Dendritic cell treated with granulocyte-macrophage colony-stimulating factor and Interleukin-4, amounts not matched to agents 40 ng/mL and 50 ng/mL, for 4 days (primary cell): ENCODE results near the gene PRPF40B.

Experiments
- H3K27ac Mint-ChIP-seq: one replicate; pipeline ENCODE4 v1.8.0; 2022; ENCODE audit warnings: mild to moderate bottlenecking, mixed read lengths
- H3K27me3 Mint-ChIP-seq: one replicate; pipeline ENCODE4 v1.8.0; 2022; ENCODE audit warnings: mild to moderate bottlenecking, mixed read lengths
- H3K36me3 Mint-ChIP-seq: one replicate; pipeline ENCODE4 v1.8.0; 2022; ENCODE audit warnings: low read depth, mixed read lengths
- H3K4me1 Mint-ChIP-seq: one replicate; pipeline ENCODE4 v1.8.0; 2022; ENCODE audit warnings: low read depth, mixed read lengths
- H3K4me3 Mint-ChIP-seq: one replicate; pipeline ENCODE4 v1.8.0; 2022; ENCODE audit warnings: mild to moderate bottlenecking, moderate library complexity, mixed read lengths
- H3K9me3 Mint-ChIP-seq: one replicate; pipeline ENCODE4 v1.8.0; 2022; ENCODE audit warnings: mixed read lengths
- intact Hi-C: fragments of 100-400 bp; cut with micrococcal nuclease; formaldehyde crosslinking; loops from one replicate; pipeline ENCODE4 v1.15.0; 2022

PRPF40B gene

GRCh38 chr12:49649445-49649844 is 26.1 kb downstream of the PRPF40B start:
- intact Hi-C loops = no loop called here
- Mint-ChIP-seq H3K9me3 (no peaks in the 10 kb centered on the region), H3K4me1 (peaks cover 53% of the 10 kb centered on the region), H3K36me3 (peaks cover 100% of the 10 kb centered on the region), H3K27me3 (no peaks in the 10 kb centered on the region), H3K27ac (no peak overlapping the region), H3K4me3 (no peak overlapping the region)

- Mint-ChIP-seq H3K4me3 (no peak overlapping the region), H3K27ac (no peak overlapping the region), H3K36me3 (peaks cover 100% of the 10 kb centered on the region), H3K27me3 (no peaks in the 10 kb centered on the region), H3K4me1 (peaks cover 51% of the 10 kb centered on the region), H3K9me3 (no peaks in the 10 kb centered on the region)
- intact Hi-C loops = no loop called here
These were observed 26.5 kb downstream of the PRPF40B start for GRCh38 chr12:49649892-49650291.

GRCh38 chr12:49651855-49652254 is 28.5 kb downstream of the PRPF40B start:
- H3K36me3 Mint-ChIP-seq = peaks cover 100% of the 10 kb centered on the region
- H3K9me3 Mint-ChIP-seq = no peaks in the 10 kb centered on the region
- peaks cover 44% of the 10 kb centered on the region for H3K4me1 Mint-ChIP-seq
- H3K27ac Mint-ChIP-seq = no peak overlapping the region
- no peak overlapping the region for H3K4me3 Mint-ChIP-seq
- no peaks in the 10 kb centered on the region for H3K27me3 Mint-ChIP-seq
- intact Hi-C loops = no loop called here

- Mint-ChIP-seq H3K4me3 (no peak overlapping the region), H3K36me3 (peaks cover 100% of the 10 kb centered on the region), H3K4me1 (peaks cover 49% of the 10 kb centered on the region), H3K27me3 (no peaks in the 10 kb centered on the region), H3K9me3 (no peaks in the 10 kb centered on the region), H3K27ac (no peak overlapping the region)
- intact Hi-C loops = no loop called here
These were observed 29.7 kb downstream of the PRPF40B start for GRCh38 chr12:49652921-49653520.

- Mint-ChIP-seq H3K4me1 (peaks cover 37% of the 10 kb centered on the region), H3K27me3 (no peaks in the 10 kb centered on the region), H3K4me3 (no peak overlapping the region), H3K9me3 (no peaks in the 10 kb centered on the region), H3K36me3 (peaks cover 100% of the 10 kb centered on the region), H3K27ac (no peak overlapping the region)
- intact Hi-C loops = no loop called here
These were observed 31.4 kb downstream of the PRPF40B start for GRCh38 chr12:49654715-49655114.

- H3K4me3 Mint-ChIP-seq = no peak overlapping the region
- intact Hi-C loops = no loop called here
- peaks cover 39% of the 10 kb centered on the region for H3K4me1 Mint-ChIP-seq
- H3K36me3 Mint-ChIP-seq = peaks cover 100% of the 10 kb centered on the region
- no peaks in the 10 kb centered on the region for H3K27me3 Mint-ChIP-seq
- H3K9me3 Mint-ChIP-seq = no peaks in the 10 kb centered on the region
- no peak overlapping the region for H3K27ac Mint-ChIP-seq
These were observed 32.4 kb downstream of the PRPF40B start for GRCh38 chr12:49655595-49656236.

- Mint-ChIP-seq H3K27ac (no peak overlapping the region), H3K9me3 (no peaks in the 10 kb centered on the region), H3K4me3 (no peak overlapping the region), H3K27me3 (no peaks in the 10 kb centered on the region), H3K4me1 (peaks cover 61% of the 10 kb centered on the region), H3K36me3 (peaks cover 90% of the 10 kb centered on the region)
- intact Hi-C loops = no loop called here
These were observed 34.9 kb downstream of the PRPF40B start for GRCh38 chr12:49658276-49658675.

- H3K27ac Mint-ChIP-seq = no peak overlapping the region
- intact Hi-C loops = loop anchor here (5.0 kb wide), 1 partner anchor 38 kb away; no protein-coding TSS in a partner anchor
- H3K4me1 Mint-ChIP-seq = peaks cover 62% of the 10 kb centered on the region
- H3K27me3 Mint-ChIP-seq = no peaks in the 10 kb centered on the region
- no peak overlapping the region for H3K4me3 Mint-ChIP-seq
- peaks cover 84% of the 10 kb centered on the region for H3K36me3 Mint-ChIP-seq
- no peaks in the 10 kb centered on the region for H3K9me3 Mint-ChIP-seq
These were observed 36.4 kb downstream of the PRPF40B start for GRCh38 chr12:49659753-49660152.

GRCh38 chr12:49661191-49661590 is 37.8 kb downstream of the PRPF40B start:
- Mint-ChIP-seq H3K4me3 (no peak overlapping the region), H3K9me3 (no peaks in the 10 kb centered on the region), H3K27ac (peak overlapping the region; percentile 76), H3K4me1 (peaks cover 71% of the 10 kb centered on the region), H3K36me3 (peaks cover 84% of the 10 kb centered on the region), H3K27me3 (no peaks in the 10 kb centered on the region)
- intact Hi-C loops = loop anchor here (5.0 kb wide), 1 partner anchor 36 kb away; no protein-coding TSS in a partner anchor

GRCh38 chr12:49661746-49662145 is 38.4 kb downstream of the PRPF40B start:
- peak overlapping the region; percentile 76 for H3K27ac Mint-ChIP-seq
- H3K36me3 Mint-ChIP-seq = peaks cover 84% of the 10 kb centered on the region
- peak overlapping the region; percentile 7 for H3K4me3 Mint-ChIP-seq
- H3K9me3 Mint-ChIP-seq = no peaks in the 10 kb centered on the region
- intact Hi-C loops = loop anchor here (5.0 kb wide), 1 partner anchor 36 kb away; no protein-coding TSS in a partner anchor
- H3K27me3 Mint-ChIP-seq = no peaks in the 10 kb centered on the region
- H3K4me1 Mint-ChIP-seq = peaks cover 73% of the 10 kb centered on the region

- Mint-ChIP-seq H3K27ac (peak overlapping the region; percentile 76), H3K4me1 (peaks cover 79% of the 10 kb centered on the region), H3K36me3 (peaks cover 81% of the 10 kb centered on the region), H3K27me3 (no peaks in the 10 kb centered on the region), H3K9me3 (no peaks in the 10 kb centered on the region), H3K4me3 (peak overlapping the region; percentile 44)
- intact Hi-C loops = loop anchor here (5.0 kb wide), 1 partner anchor 34 kb away; no protein-coding TSS in a partner anchor
These were observed 39.9 kb downstream of the PRPF40B start for GRCh38 chr12:49662998-49663843.

- peak overlapping the region; percentile 76 for H3K27ac Mint-ChIP-seq
- H3K36me3 Mint-ChIP-seq = peaks cover 75% of the 10 kb centered on the region
- no peak overlapping the region for H3K4me3 Mint-ChIP-seq
- intact Hi-C loops = loop anchor here (5.0 kb wide), 1 partner anchor 33 kb away; no protein-coding TSS in a partner anchor
- peaks cover 82% of the 10 kb centered on the region for H3K4me1 Mint-ChIP-seq
- H3K27me3 Mint-ChIP-seq = no peaks in the 10 kb centered on the region
- H3K9me3 Mint-ChIP-seq = no peaks in the 10 kb centered on the region
These were observed 40.8 kb downstream of the PRPF40B start for GRCh38 chr12:49664167-49664566.

GRCh38 chr12:49664591-49665239 is 41.4 kb downstream of the PRPF40B start:
- H3K4me3 Mint-ChIP-seq = no peak overlapping the region
- H3K4me1 Mint-ChIP-seq = peaks cover 85% of the 10 kb centered on the region
- H3K27me3 Mint-ChIP-seq = no peaks in the 10 kb centered on the region
- H3K9me3 Mint-ChIP-seq = no peaks in the 10 kb centered on the region
- H3K27ac Mint-ChIP-seq = peak overlapping the region; percentile 76
- intact Hi-C loops = loop anchor here (5.0 kb wide), 1 partner anchor 33 kb away; no protein-coding TSS in a partner anchor
- H3K36me3 Mint-ChIP-seq = peaks cover 72% of the 10 kb centered on the region
